Right lobe of liver (tissue), 4 donors: ENCODE data around the gene MAP4K3.

ENCODE experiments used
- CTCF ChIP-seq, 4 donors: fragments of 200-600 bp in 3 of 4; fragments of 450-650 bp in 1 of 4; IDR thresholded peaks; one replicate each; pipeline versions ENCODE4 v1.5.1 to v1.8.0; 2016 to 2022; ENCODE audit warnings: antibody characterized with exemption in 4 of 4, mild to moderate bottlenecking in 2 of 4
- POLR2A ChIP-seq: fragments of 450-650 bp; IDR thresholded peaks from one replicate; pipeline ENCODE4 v1.6.1; 2017; ENCODE audit warnings: antibody characterized with exemption, mild to moderate bottlenecking
- donor health status: DM: no; HTN: no; CAD: no.
- donor health status: DM: no; HTN: no; CAD: no.
- donor health status: DM: no; HTN: yes; CAD: no.

- TF ChIP-seq POLR2A (no peak), CTCF (IDR thresholded peaks at IDR 0.05) (no peak)
These were observed 18.7 kb upstream of the MAP4K3 start for GRCh38 chr2:39455826-39456225.
